Body of pancreas (tissue), 4 donors: ENCODE data around the gene AP4B1. TPM values are rescaled to one million over a fixed set of nuclear protein-coding genes. Genes with fewer than 3 reads are reported as not detected.

Experiments used
- ATAC-seq: fragments of 150-250 bp; one replicate; pipeline ENCODE4 v1.9.1; 2016
- DNase-seq, 4 donors: peaks; one replicate each; pipeline ENCODE4 v3.0.0-alpha.2; 2019
- H3K27ac ChIP-seq, 4 donors: fragments of 200-600 bp; sonication (generic); 1 replicate in 3 of 4; 2 replicates in 1 of 4; pipeline versions ENCODE4 v1.5.1 to v1.6.1; 2016 to 2019; ENCODE audit warnings: mild to moderate bottlenecking in 1 of 4, mixed read lengths in 1 of 4, moderate library complexity in 1 of 4
- H3K27me3 ChIP-seq, 2 donors: fragments of 200-600 bp; sonication (generic); one replicate each; pipeline ENCODE4 v1.6.0; 2016; ENCODE audit warnings: mild to moderate bottlenecking in 1 of 2
- H3K36me3 ChIP-seq, 2 donors: fragments of 200-600 bp; sonication (generic); replicated peaks in 1 of 2; 2 replicates each; pipeline ENCODE4 v1.5.1; 2016; ENCODE audit warnings: low read depth in 2 of 2; ENCODE audit not compliant: insufficient read depth in 1 of 2
- H3K4me1 ChIP-seq: fragments of 200-600 bp; sonication (generic); one replicate; pipeline ENCODE4 v1.6.0; 2016
- H3K4me3 ChIP-seq, 2 donors: fragments of 200-600 bp; sonication (generic); 1 replicate in 1 of 2; 2 replicates in 1 of 2; pipeline ENCODE4 v1.5.1; 2016 to 2019
- H3K9me3 ChIP-seq, 3 donors: fragments of 200-600 bp; sonication (generic); 1 replicate in 2 of 3; 2 replicates in 1 of 3; pipeline ENCODE4 v1.5.1; 2016
- POLR2A ChIP-seq, 3 donors: fragments of 450-650 bp; IDR thresholded peaks; one replicate each; pipeline ENCODE4 v1.6.1; 2016; ENCODE audit warnings: antibody characterized with exemption in 3 of 3, mild to moderate bottlenecking in 2 of 3
- WGBS, 2 donors: methylation state at CpG; one replicate each; pipeline ENCODE4 v1.1.5; 2017; 5-methylcytosine and 5-hydroxymethylcytosine counted together
- intact Hi-C: fragments of 100-400 bp; cut with DNase I; formaldehyde crosslinking; loops from one replicate; pipeline ENCODE4 v1.15.1; 2023
- total RNA-seq, 2 donors: library from RNA; depleted of rRNA; stranded (reverse); fragments of >200 nt; gene quantifications; one replicate each; pipeline ENCODE4 v1.1.0, GENCODE V29; 2016
- TF ChIP-seq, protein P1 (sequence below), 7 experiments: fragments of 450-650 bp in 4 of 7; fragments of 200-600 bp in 3 of 7; sonication (generic) in 3 of 7; IDR thresholded peaks; one replicate each; pipeline ENCODE4 v1.5.1; 2016 to 2019; ENCODE audit warnings: antibody characterized with exemption in 7 of 7

Gene AP4B1
- total RNA-seq, 2 donors from 2014 or later, result 21.3 to 33.0 TPM

DNA sequence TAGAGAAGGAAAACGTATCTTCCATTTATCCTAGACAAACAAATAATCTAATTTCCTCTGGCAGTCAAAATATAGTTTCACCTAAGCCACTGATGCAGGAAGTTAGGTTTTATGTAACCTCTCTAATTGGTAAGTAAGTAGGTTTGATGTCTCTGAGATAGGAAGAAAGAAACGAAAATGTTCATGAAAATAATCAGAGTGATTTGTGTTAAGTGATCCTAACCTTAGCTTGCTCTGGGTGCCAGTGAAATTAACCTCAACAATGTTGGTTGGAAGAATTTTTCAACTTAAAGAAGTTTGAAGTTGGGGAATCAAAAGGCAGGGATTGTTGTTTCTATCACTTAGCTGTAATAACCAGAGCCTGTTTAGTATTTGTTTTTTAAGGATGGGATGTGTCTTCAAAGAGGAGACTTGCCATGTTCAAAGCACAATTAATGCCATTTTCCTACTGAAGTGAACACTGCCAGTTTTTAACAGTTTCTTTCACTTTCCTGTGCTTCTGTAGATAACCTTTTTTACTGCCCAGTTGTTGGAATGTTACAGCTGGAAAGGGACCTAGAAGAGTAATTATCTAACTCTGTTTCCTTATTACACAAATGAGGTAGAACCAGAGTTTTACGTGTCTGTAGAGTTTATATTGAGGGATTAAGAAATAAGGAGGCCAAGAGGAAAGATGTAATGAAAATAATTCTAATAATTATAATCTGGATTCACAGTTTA, 42.9 kb upstream of the AP4B1 start:
- Histone ChIP-seq H3K4me3 (no peak overlapping the region), H3K36me3 (no peaks in the 10 kb centered on the region), H3K9me3 (no peaks in the 10 kb centered on the region), H3K27me3 (no peaks in the 10 kb centered on the region), H3K4me1 (peaks cover 55% of the 10 kb centered on the region), H3K27ac (peak overlapping the region in 2 of 4 donors; percentile 39 to 60)
- TF ChIP-seq, protein P1, sequence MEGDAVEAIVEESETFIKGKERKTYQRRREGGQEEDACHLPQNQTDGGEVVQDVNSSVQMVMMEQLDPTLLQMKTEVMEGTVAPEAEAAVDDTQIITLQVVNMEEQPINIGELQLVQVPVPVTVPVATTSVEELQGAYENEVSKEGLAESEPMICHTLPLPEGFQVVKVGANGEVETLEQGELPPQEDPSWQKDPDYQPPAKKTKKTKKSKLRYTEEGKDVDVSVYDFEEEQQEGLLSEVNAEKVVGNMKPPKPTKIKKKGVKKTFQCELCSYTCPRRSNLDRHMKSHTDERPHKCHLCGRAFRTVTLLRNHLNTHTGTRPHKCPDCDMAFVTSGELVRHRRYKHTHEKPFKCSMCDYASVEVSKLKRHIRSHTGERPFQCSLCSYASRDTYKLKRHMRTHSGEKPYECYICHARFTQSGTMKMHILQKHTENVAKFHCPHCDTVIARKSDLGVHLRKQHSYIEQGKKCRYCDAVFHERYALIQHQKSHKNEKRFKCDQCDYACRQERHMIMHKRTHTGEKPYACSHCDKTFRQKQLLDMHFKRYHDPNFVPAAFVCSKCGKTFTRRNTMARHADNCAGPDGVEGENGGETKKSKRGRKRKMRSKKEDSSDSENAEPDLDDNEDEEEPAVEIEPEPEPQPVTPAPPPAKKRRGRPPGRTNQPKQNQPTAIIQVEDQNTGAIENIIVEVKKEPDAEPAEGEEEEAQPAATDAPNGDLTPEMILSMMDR (IDR thresholded peaks at IDR 0.05), result no peak
- TF ChIP-seq POLR2A (IDR thresholded peaks at IDR 0.05), result no peak
- ATAC-seq, result no peak
- 7 to 11% methylated on average over 3 of the region's 3 CpGs for WGBS, 2 donors
- no peak for DNase-seq
- intact Hi-C loops, result no loop called here

DNA sequence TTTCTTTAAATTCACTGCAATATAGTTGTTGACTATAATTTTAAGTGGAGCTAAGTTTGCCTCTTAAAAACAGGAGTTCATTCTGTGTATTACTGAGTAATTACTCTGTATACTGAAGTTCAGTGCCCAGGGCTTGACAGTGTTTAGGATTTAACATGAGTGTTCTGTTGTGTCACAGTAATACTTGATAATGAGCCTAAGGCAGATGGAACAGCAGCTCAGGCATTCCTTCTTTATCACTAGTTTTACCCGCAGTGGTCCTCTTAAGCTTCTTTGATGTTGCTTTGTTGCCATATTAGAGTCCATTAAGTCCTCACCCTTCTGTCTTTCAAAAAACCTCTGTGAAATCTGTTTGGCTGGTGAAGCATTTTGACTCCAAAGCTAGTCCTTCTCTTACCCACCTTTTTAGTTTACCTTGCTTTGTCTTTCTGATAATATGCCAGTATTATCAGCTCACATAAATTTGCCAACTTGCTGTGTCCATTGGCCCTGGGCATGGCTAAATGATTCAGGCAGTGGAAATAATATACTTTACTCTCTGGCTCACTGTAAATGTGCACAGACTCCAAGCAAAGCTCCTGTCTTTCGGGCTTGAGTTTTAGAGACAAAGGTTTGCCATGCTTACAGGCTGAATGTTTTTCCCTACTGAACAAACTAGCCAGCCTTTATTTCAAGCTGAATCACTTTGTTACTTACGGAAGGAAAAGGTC, 42.2 kb upstream of the AP4B1 start:
- no peak for ATAC-seq
- H3K27ac ChIP-seq, result peak overlapping the region in 2 of 4 donors; percentile 39 to 60
- peaks cover 49% of the 10 kb centered on the region for H3K4me1 ChIP-seq
- WGBS, 2 donors, result 34 to 42% methylated on average over 3 of the region's 3 CpGs
- TF ChIP-seq, protein P1 (IDR thresholded peaks at IDR 0.05), result no peak
- TF ChIP-seq POLR2A (IDR thresholded peaks at IDR 0.05), result no peak
- H3K9me3 ChIP-seq, result no peaks in the 10 kb centered on the region
- H3K27me3 ChIP-seq, result no peaks in the 10 kb centered on the region
- H3K4me3 ChIP-seq, result no peak overlapping the region
- H3K36me3 ChIP-seq, result no peaks in the 10 kb centered on the region
- intact Hi-C loops, result no loop called here
- DNase-seq, result no peak

DNA sequence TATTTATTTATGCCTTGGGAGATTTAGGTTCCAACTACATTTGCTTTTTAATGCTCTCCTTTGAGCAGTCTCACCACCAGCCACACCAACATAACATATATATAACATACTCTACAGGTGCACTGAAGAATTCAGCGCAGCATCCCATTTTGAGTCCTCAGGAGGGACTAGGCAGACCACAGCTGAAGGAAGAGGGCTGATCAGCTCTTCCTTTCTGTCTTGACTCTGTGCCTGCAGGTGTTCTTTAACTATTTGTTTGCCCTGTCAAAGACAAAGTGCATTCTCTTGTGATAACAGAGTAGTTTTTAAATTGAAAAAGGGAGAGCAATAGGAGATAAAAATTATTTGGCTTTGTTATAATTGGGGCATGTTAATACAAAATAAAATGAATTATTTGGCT, 41.5 kb upstream of the AP4B1 start:
- no peaks in the 10 kb centered on the region for H3K9me3 ChIP-seq
- H3K27ac ChIP-seq, result no peak overlapping the region
- ATAC-seq, result no peak
- no peak for TF ChIP-seq POLR2A (IDR thresholded peaks at IDR 0.05)
- TF ChIP-seq, protein P1 (IDR thresholded peaks at IDR 0.05), result no peak
- H3K4me3 ChIP-seq, result no peak overlapping the region
- WGBS, 2 donors, result 73 to 76% methylated on average over 1 of the region's 1 CpG
- H3K4me1 ChIP-seq, result peaks cover 45% of the 10 kb centered on the region
- H3K27me3 ChIP-seq, result no peaks in the 10 kb centered on the region
- intact Hi-C loops, result no loop called here
- no peaks in the 10 kb centered on the region for H3K36me3 ChIP-seq
- no peak for DNase-seq

DNA sequence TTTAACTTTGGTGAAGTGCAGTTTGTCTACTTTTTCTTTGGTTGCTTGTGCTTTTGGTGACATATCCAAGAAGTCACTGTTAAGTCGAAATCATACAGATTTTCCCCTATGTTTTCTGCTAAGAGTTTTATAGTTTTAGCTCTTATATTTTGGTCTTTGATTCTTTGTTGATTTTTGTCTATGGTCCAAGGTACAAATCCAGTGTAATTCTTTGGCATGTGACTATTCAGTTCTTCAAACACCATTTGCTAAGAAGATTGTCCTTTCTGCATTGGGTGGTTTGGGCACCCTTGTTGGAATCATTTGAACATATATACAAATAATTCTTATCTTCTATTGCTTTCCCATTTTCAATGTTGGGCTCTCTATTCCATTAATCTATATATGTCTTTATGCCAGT, 40.7 kb upstream of the AP4B1 start:
- intact Hi-C loops, result no loop called here
- Histone ChIP-seq H3K4me3 (no peak overlapping the region), H3K27me3 (no peaks in the 10 kb centered on the region), H3K36me3 (no peaks in the 10 kb centered on the region), H3K9me3 (no peaks in the 10 kb centered on the region), H3K4me1 (peaks cover 45% of the 10 kb centered on the region), H3K27ac (no peak overlapping the region)
- DNase-seq, result no peak
- 97% methylated on average over 1 of the region's 1 CpG for WGBS, 2 donors
- no peak for ATAC-seq
- no peak for TF ChIP-seq POLR2A (IDR thresholded peaks at IDR 0.05)
- TF ChIP-seq, protein P1 (IDR thresholded peaks at IDR 0.05), result no peak
